K562 (cell line): ENCODE measurements around the gene NUP133. TPM values are rescaled to one million over a fixed set of nuclear protein-coding genes. Genes with fewer than 3 reads are reported as not detected.

Experiments used
- CBFA2T2 ChIP-seq: fragments of 450-650 bp; conservative IDR thresholded peaks from 2 replicates; pipeline ENCODE4 v1.6.1; 2017; ENCODE audit warnings: mild to moderate bottlenecking
- CC2D1A ChIP-seq: fragments of 450-650 bp; IDR thresholded peaks from 2 replicates; pipeline ENCODE4 v1.6.1; 2017; ENCODE audit warnings: mild to moderate bottlenecking
- ETV6 ChIP-seq, 3 experiments: fragments of 150-350 bp in 1 of 3; sonication (generic) in 1 of 3; formaldehyde crosslinking in 1 of 3; IDR thresholded peaks; 2 replicates each; pipeline versions ENCODE4 v1.6.1 to v1.8.0; 2014 to 2022; ENCODE audit warnings: borderline replicate concordance in 2 of 3, low read depth in 2 of 3, antibody characterized with exemption in 1 of 3, low read length in 1 of 3, mild to moderate bottlenecking in 1 of 3, missing genetic modification reagents in 1 of 3
- GABPB1 ChIP-seq: sonication (generic); formaldehyde crosslinking; IDR thresholded peaks from 2 replicates; pipeline ENCODE4 v1.8.0; 2022; ENCODE audit warnings: mild to moderate bottlenecking, missing genetic modification reagents
- KHSRP ChIP-seq: fragments of 450-650 bp; IDR thresholded peaks from 2 replicates; pipeline ENCODE4 v1.6.1; 2017
- MCM2 ChIP-seq: fragments of 450-650 bp; IDR thresholded peaks from 2 replicates; pipeline ENCODE4 v1.6.1; 2017; ENCODE audit warnings: low read depth, mild to moderate bottlenecking
- MCM7 ChIP-seq, 2 experiments: fragments of 450-650 bp; IDR thresholded peaks; 2 replicates each; pipeline ENCODE4 v1.6.1; 2016 to 2018
- PHB2 ChIP-seq: fragments of 450-650 bp; IDR thresholded peaks from 2 replicates; pipeline ENCODE4 v1.6.1; 2017; ENCODE audit warnings: low read depth
- RCOR1 ChIP-seq, 2 experiments: IDR thresholded peaks; 2 replicates each; pipeline ENCODE4 v1.6.1; 2012; ENCODE audit warnings: low read depth in 2 of 2, low read length in 2 of 2, borderline replicate concordance in 1 of 2, improper control_type of control experiment in 1 of 2
- RUNX1 ChIP-seq: sonication (generic); IDR thresholded peaks from 2 replicates; pipeline ENCODE4 v1.6.1; 2016; ENCODE audit warnings: antibody characterized with exemption, low read depth
- ZNF197 ChIP-seq: fragments of 200-800 bp; sonication (Bioruptor generic); IDR thresholded peaks from 2 replicates; pipeline ENCODE4 v1.6.1; 2016; ENCODE audit warnings: low read depth, missing genetic modification characterization, missing compliant biosample characterization
- ZNF780A ChIP-seq: fragments of 250-450 bp; sonication (Bioruptor Pico); IDR thresholded peaks from 2 replicates; pipeline ENCODE4 v1.5.0; 2021; ENCODE audit warnings: mild to moderate bottlenecking
- polyA plus RNA-seq, 8 experiments: library from polyadenylated mRNA; depleted of rRNA in 4 of 8; stranded (reverse) in 5 of 8; unstranded in 3 of 8; fragments of >200 nt; fragmentation: Nextera tagmentation in 2 of 8; fragmentation: Illumina TruSeq in 1 of 8; extraction: Ambion mirVana in 2 of 8; extraction: Trizol in 1 of 8; gene quantifications; 2 replicates each; pipeline versions ENCODE4 v1.2.1 to v1.2.3, GENCODE V29; 2011 to 2014; ENCODE audit warnings: inconsistent platforms in 1 of 8, missing spikeins in 1 of 8
- total RNA-seq, 7 experiments: library from RNA; depleted of rRNA in 6 of 7; stranded (reverse); fragments of >200 nt in 6 of 7; fragmentation: Illumina TruSeq in 2 of 7; extraction: Trizol in 2 of 7; gene quantifications; 2 replicates each; pipeline versions ENCODE4 v1.2.1 to v1.2.3, GENCODE V29; 2011 to 2021; ENCODE audit warnings: low replicate concordance in 1 of 7
- TF ChIP-seq, protein P1 (sequence below): fragments of 250-450 bp; sonication (Bioruptor Pico); IDR thresholded peaks from 2 replicates; pipeline ENCODE4 v1.4.0; 2020; ENCODE audit warnings: mild to moderate bottlenecking
- TF ChIP-seq, protein P2 (sequence below): fragments of 450-650 bp; IDR thresholded peaks from 2 replicates; pipeline ENCODE4 v1.6.1; 2017; ENCODE audit warnings: mild to moderate bottlenecking, moderate library complexity
- TF ChIP-seq, protein P3 (sequence below): fragments of 250-450 bp; sonication (Bioruptor Pico); IDR thresholded peaks from 2 replicates; pipeline ENCODE4 v1.8.0; 2022; ENCODE audit warnings: inconsistent platforms
- TF ChIP-seq, protein P4 (sequence below): fragments of 450-650 bp; IDR thresholded peaks from 2 replicates; pipeline ENCODE4 v1.6.1; 2018; ENCODE audit not compliant: partially characterized antibody
- TF ChIP-seq, protein P5 (sequence below): fragments of 450-650 bp; formaldehyde crosslinking; IDR thresholded peaks from 2 replicates; pipeline ENCODE4 v1.4.0; 2020; ENCODE audit warnings: mild to moderate bottlenecking, moderate library complexity

NUP133 gene
- total and polyA plus RNA-seq, 9 of the 15 experiments (the other 6 are each of a cell fraction or from before 2014, with no cell fraction given), result 21.7 to 85.1 (median 61.3) TPM

DNA sequence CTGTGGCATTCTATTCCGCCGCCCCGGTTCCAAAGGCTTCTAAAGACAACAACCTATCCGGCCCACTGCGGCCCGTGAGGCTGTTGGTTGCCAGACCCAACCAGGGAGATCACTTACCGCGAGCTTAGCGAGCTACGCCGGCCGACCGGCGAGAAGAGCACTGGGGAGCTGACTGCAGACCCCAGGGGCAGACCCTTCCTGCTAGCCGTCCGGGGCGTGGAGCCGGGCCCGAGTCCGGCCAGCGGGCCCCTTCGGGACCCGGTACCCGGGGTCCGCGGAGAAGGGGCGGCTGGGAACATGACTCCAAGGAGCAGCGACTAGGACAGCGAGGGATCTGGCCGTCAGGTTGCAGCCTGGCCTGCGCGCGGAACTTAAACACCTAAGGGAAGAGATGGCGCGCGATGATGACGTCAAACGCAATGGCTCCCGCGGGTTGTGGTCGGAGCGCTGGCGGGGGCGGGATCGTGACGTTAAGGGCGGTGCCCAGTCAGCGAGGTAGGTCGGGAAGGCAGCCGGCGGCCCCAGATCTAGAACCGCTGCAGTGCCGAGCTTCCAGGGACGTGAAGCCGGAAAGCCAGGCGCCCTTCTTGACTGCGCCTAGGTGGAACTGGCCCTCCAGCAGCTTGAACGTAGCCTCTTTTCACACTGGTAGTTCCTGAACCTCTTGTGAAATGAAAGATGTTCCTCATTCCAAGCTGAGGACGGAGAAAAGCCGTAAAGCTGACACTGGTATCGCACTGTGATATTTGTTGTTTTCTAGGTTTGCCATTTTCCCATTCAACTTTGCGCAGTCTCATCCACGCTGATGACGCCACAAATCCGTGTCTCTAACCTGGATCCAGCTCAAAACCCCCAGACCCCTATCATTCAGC is at the start of gene NUP133 (continued):
- TF ChIP-seq GABPB1 (CRISPR knock-in tag) (peak; percentile 66), PHB2 (no peak), RUNX1 (no peak), MCM2 (no peak), ZNF780A (no peak), CC2D1A (peak; percentile 72; the same call in 1 of the 2 replicates), KHSRP (peak; percentile 89), ZNF197 (CRISPR knock-in tag) (no peak), RCOR1 (IDR thresholded peaks at IDR 0.05; ENCODE audit: borderline replicate concordance in 1 of 2, low read depth in 2 of 2, low read length in 2 of 2) (peak; percentile 8 to 61; a peak in 2 of 4 replicates), CBFA2T2 (no peak), ETV6 (IDR thresholded peaks at IDR 0.05; ENCODE audit: borderline replicate concordance in 1 of 2, low read depth in 2 of 2, low read length in 1 of 2) (no peak), ETV6 (CRISPR knock-in tag; IDR thresholded peaks at IDR 0.05; ENCODE audit: borderline replicate concordance) (no peak), MCM7 (IDR thresholded peaks at IDR 0.05) (no peak)
- TF ChIP-seq, protein P1, sequence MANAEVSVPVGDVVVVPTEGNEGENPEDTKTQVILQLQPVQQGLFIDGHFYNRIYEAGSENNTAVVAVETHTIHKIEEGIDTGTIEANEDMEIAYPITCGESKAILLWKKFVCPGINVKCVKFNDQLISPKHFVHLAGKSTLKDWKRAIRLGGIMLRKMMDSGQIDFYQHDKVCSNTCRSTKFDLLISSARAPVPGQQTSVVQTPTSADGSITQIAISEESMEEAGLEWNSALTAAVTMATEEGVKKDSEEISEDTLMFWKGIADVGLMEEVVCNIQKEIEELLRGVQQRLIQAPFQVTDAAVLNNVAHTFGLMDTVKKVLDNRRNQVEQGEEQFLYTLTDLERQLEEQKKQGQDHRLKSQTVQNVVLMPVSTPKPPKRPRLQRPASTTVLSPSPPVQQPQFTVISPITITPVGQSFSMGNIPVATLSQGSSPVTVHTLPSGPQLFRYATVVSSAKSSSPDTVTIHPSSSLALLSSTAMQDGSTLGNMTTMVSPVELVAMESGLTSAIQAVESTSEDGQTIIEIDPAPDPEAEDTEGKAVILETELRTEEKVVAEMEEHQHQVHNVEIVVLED (CRISPR knock-in tag), result peak; percentile 72; the same call in 1 of the 2 replicates
- TF ChIP-seq, protein P2, sequence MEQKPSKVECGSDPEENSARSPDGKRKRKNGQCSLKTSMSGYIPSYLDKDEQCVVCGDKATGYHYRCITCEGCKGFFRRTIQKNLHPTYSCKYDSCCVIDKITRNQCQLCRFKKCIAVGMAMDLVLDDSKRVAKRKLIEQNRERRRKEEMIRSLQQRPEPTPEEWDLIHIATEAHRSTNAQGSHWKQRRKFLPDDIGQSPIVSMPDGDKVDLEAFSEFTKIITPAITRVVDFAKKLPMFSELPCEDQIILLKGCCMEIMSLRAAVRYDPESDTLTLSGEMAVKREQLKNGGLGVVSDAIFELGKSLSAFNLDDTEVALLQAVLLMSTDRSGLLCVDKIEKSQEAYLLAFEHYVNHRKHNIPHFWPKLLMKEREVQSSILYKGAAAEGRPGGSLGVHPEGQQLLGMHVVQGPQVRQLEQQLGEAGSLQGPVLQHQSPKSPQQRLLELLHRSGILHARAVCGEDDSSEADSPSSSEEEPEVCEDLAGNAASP, result no peak
- TF ChIP-seq, protein P3, sequence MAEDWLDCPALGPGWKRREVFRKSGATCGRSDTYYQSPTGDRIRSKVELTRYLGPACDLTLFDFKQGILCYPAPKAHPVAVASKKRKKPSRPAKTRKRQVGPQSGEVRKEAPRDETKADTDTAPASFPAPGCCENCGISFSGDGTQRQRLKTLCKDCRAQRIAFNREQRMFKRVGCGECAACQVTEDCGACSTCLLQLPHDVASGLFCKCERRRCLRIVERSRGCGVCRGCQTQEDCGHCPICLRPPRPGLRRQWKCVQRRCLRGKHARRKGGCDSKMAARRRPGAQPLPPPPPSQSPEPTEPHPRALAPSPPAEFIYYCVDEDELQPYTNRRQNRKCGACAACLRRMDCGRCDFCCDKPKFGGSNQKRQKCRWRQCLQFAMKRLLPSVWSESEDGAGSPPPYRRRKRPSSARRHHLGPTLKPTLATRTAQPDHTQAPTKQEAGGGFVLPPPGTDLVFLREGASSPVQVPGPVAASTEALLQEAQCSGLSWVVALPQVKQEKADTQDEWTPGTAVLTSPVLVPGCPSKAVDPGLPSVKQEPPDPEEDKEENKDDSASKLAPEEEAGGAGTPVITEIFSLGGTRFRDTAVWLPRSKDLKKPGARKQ (CRISPR knock-in tag), result no peak
- TF ChIP-seq, protein P4, sequence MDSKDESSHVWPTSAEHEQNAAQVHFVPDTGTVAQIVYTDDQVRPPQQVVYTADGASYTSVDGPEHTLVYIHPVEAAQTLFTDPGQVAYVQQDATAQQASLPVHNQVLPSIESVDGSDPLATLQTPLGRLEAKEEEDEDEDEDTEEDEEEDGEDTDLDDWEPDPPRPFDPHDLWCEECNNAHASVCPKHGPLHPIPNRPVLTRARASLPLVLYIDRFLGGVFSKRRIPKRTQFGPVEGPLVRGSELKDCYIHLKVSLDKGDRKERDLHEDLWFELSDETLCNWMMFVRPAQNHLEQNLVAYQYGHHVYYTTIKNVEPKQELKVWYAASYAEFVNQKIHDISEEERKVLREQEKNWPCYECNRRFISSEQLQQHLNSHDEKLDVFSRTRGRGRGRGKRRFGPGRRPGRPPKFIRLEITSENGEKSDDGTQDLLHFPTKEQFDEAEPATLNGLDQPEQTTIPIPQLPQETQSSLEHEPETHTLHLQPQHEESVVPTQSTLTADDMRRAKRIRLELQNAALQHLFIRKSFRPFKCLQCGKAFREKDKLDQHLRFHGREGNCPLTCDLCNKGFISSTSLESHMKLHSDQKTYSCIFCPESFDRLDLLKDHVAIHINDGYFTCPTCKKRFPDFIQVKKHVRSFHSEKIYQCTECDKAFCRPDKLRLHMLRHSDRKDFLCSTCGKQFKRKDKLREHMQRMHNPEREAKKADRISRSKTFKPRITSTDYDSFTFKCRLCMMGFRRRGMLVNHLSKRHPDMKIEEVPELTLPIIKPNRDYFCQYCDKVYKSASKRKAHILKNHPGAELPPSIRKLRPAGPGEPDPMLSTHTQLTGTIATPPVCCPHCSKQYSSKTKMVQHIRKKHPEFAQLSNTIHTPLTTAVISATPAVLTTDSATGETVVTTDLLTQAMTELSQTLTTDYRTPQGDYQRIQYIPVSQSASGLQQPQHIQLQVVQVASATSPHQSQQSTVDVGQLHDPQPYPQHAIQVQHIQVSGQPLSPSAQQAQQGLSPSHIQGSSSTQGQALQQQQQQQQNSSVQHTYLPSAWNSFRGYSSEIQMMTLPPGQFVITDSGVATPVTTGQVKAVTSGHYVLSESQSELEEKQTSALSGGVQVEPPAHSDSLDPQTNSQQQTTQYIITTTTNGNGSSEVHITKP, result peak; percentile 36
- TF ChIP-seq, protein P5, sequence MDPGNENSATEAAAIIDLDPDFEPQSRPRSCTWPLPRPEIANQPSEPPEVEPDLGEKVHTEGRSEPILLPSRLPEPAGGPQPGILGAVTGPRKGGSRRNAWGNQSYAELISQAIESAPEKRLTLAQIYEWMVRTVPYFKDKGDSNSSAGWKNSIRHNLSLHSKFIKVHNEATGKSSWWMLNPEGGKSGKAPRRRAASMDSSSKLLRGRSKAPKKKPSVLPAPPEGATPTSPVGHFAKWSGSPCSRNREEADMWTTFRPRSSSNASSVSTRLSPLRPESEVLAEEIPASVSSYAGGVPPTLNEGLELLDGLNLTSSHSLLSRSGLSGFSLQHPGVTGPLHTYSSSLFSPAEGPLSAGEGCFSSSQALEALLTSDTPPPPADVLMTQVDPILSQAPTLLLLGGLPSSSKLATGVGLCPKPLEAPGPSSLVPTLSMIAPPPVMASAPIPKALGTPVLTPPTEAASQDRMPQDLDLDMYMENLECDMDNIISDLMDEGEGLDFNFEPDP (CRISPR knock-in tag), result no peak
